Lower leg skin (tissue), 4 donors: Measurements from ENCODE around the gene TTC33. TPM values are rescaled to one million over a fixed set of nuclear protein-coding genes. Genes with fewer than 3 reads are reported as not detected.

Source experiments
- DNase-seq, 2 donors: peaks; one replicate each; pipeline ENCODE4 v3.0.0-alpha.2; 2019; ENCODE audit warnings: low spot score in 2 of 2
- H3K4me3 ChIP-seq: fragments of 200-600 bp; sonication (generic); 2 replicates; pipeline ENCODE4 v1.5.1; 2017; ENCODE audit warnings: mild to moderate bottlenecking, low read depth; ENCODE audit not compliant: poor library complexity, severe bottlenecking
- CTCF ChIP-seq, 3 donors: fragments of 450-650 bp; IDR thresholded peaks; one replicate each; pipeline ENCODE4 v1.5.1; 2016; ENCODE audit warnings: antibody characterized with exemption in 3 of 3, mild to moderate bottlenecking in 3 of 3, moderate library complexity in 2 of 3
- POLR2A ChIP-seq, 2 donors: fragments of 450-650 bp; IDR thresholded peaks; one replicate each; pipeline ENCODE4 v1.6.1; 2016 to 2017; ENCODE audit warnings: antibody characterized with exemption in 2 of 2, mild to moderate bottlenecking in 1 of 2, moderate library complexity in 1 of 2
- WGBS, 2 donors: methylation state at CpG; one replicate each; pipeline ENCODE4 v1.1.5; 2018; 5-methylcytosine and 5-hydroxymethylcytosine counted together
- intact Hi-C: fragments of 100-400 bp; cut with DNase I; formaldehyde crosslinking; loops from one replicate; pipeline ENCODE4 v1.15.0; 2023; ENCODE audit warnings: low total_unique reads
- total RNA-seq, 4 donors: library from RNA; depleted of rRNA; stranded (reverse); fragments of >200 nt; gene quantifications; one replicate each; pipeline ENCODE4 v1.1.0, GENCODE V29; 2016

Gene TTC33
- total RNA-seq, 4 donors from 2014 or later: 8.7 to 13.1 (median 11.0) TPM

GRCh38 chr5:40486437-40487275, 269.1 kb downstream of the TTC33 start:
- 75 to 84% methylated on average over 4 of the region's 4 CpGs for WGBS, 2 donors
- DNase-seq: peak in 1 of 2 donors; percentile 19
- TF ChIP-seq CTCF (IDR thresholded peaks at IDR 0.05): no peak
- TF ChIP-seq POLR2A (IDR thresholded peaks at IDR 0.05): no peak

GRCh38 chr5:40485021-40485998, 270.5 kb downstream of the TTC33 start:
- no peak overlapping the region for H3K4me3 ChIP-seq
- no peak for DNase-seq
- TF ChIP-seq CTCF (IDR thresholded peaks at IDR 0.05) (no peak), POLR2A (IDR thresholded peaks at IDR 0.05) (no peak)
- WGBS, 2 donors: 76% methylated on average over 10 of the region's 10 CpGs
- intact Hi-C loops: no loop called here

More at GRCh38 chr5:40486437-40487275, 269.1 kb downstream of the TTC33 start:
- intact Hi-C loops: no loop called here
- H3K4me3 ChIP-seq: no peak overlapping the region

GRCh38 chr5:40484495-40484894, 271.3 kb downstream of the TTC33 start:
- 83 to 87% methylated on average over 2 of the region's 2 CpGs for WGBS, 2 donors
- H3K4me3 ChIP-seq: no peak overlapping the region
- no peak for DNase-seq
- no peak for TF ChIP-seq POLR2A (IDR thresholded peaks at IDR 0.05)
- no peak for TF ChIP-seq CTCF (IDR thresholded peaks at IDR 0.05)
- intact Hi-C loops: no loop called here

- intact Hi-C loops: no loop called here
- no peak for TF ChIP-seq CTCF (IDR thresholded peaks at IDR 0.05)
- TF ChIP-seq POLR2A (IDR thresholded peaks at IDR 0.05): no peak
These were observed 272.4 kb downstream of the TTC33 start for GRCh38 chr5:40483316-40483715.

GRCh38 chr5:40481241-40481640, 274.5 kb downstream of the TTC33 start:
- no peak for DNase-seq
- intact Hi-C loops: no loop called here
- no peak overlapping the region for H3K4me3 ChIP-seq
- whole genome bisulfite sequencing, 2 donors: 98 to 99% methylated on average over 2 of the region's 2 CpGs
- TF ChIP-seq CTCF (IDR thresholded peaks at IDR 0.05): no peak
- no peak for TF ChIP-seq POLR2A (IDR thresholded peaks at IDR 0.05)

More at GRCh38 chr5:40483316-40483715, 272.4 kb downstream of the TTC33 start:
- no peak for DNase-seq
- no peak overlapping the region for H3K4me3 ChIP-seq
